ENCODE data around the gene MTCL3.

Gene MTCL3

DNA sequence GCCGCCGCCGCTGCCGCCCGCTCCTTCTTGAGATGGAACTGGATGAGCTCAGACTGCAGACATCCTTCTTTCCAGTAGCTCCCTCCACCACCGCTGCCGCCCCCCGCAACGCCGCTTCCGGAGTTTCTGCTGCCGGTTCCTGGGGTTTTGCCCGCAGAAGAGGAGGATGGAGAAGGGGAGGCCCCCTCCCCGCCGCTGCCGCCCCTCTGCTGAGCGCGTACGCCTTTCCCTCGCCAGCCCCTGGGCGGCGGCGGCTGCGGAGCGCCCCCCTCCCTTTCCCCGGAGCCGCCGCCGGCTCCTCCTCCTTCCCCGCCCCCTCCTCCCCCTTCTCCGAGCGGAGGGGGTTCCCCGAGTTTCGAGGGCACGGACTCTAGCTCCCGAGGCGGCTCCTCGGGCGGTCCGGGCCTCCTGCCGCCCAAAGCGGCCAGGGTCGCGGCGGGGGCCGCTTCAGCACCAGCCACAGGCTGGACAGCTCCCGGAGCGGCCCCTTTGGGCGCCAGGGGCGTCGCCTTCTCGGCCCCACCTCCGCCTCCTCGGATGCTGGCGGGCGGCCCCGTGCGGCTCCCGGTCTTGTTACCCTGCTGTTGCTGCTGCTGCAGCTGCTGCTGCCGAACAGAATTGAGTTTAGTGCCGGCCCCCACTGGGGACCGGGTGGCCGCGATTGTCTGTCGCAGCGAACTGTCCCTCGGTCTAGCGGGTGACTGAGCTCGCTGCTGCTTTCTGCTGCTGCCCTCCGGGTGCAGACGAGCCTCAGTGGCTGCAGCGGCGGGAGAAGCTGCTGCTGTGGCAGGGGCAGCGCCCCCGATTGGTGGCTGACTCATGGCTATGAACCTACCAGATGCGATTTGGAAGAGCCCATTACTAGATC lies 3.1 kb downstream of the MTCL3 start (continued):
- 0 out of 2 replicates have a peak, but pooled peaks have one; percentile 58 for TF ChIP-seq ARNTL (CRISPR knock-in tag; IDR thresholded peaks at IDR 0.05)
- TF ChIP-seq SALL1 (CRISPR knock-in tag; IDR thresholded peaks at IDR 0.05): peak; percentile 86
- 0 out of 2 replicates have a peak, but pooled peaks have one; percentile 48 for TF ChIP-seq RXRB (CRISPR knock-in tag; IDR thresholded peaks at IDR 0.05; ENCODE audit: borderline replicate concordance)
- no peak for TF ChIP-seq TOE1 (CRISPR knock-in tag; IDR thresholded peaks at IDR 0.05)
- TF ChIP-seq SMC3 (IDR thresholded peaks at IDR 0.05; ENCODE audit: low read length): no peak
- TF ChIP-seq PRMT3 (CRISPR knock-in tag; IDR thresholded peaks at IDR 0.05; ENCODE audit: borderline replicate concordance, low read depth): no peak; the same call in 1 of the 2 replicates
- no peak for TF ChIP-seq GATAD2A (CRISPR knock-in tag; IDR thresholded peaks at IDR 0.05)
- no peak; the same call in 1 of the 2 replicates for TF ChIP-seq ZNF264 (CRISPR knock-in tag; IDR thresholded peaks at IDR 0.05)
- TF ChIP-seq, protein P1, sequence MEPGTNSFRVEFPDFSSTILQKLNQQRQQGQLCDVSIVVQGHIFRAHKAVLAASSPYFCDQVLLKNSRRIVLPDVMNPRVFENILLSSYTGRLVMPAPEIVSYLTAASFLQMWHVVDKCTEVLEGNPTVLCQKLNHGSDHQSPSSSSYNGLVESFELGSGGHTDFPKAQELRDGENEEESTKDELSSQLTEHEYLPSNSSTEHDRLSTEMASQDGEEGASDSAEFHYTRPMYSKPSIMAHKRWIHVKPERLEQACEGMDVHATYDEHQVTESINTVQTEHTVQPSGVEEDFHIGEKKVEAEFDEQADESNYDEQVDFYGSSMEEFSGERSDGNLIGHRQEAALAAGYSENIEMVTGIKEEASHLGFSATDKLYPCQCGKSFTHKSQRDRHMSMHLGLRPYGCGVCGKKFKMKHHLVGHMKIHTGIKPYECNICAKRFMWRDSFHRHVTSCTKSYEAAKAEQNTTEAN (CRISPR knock-in tag; conservative IDR thresholded peaks at IDR 0.05): peak; percentile 75
- TF ChIP-seq ZNF747 (CRISPR knock-in tag; IDR thresholded peaks at IDR 0.05; ENCODE audit: borderline replicate concordance): peak; percentile 38; the same call in 1 of the 2 replicates
- TF ChIP-seq HMG20A (CRISPR knock-in tag; IDR thresholded peaks at IDR 0.05; ENCODE audit: borderline replicate concordance): no peak
- no peak for TF ChIP-seq ZFAT (CRISPR knock-in tag; conservative IDR thresholded peaks at IDR 0.05)
- TF ChIP-seq ZNF335 (CRISPR knock-in tag; IDR thresholded peaks at IDR 0.05): no peak
- TF ChIP-seq, protein P2, sequence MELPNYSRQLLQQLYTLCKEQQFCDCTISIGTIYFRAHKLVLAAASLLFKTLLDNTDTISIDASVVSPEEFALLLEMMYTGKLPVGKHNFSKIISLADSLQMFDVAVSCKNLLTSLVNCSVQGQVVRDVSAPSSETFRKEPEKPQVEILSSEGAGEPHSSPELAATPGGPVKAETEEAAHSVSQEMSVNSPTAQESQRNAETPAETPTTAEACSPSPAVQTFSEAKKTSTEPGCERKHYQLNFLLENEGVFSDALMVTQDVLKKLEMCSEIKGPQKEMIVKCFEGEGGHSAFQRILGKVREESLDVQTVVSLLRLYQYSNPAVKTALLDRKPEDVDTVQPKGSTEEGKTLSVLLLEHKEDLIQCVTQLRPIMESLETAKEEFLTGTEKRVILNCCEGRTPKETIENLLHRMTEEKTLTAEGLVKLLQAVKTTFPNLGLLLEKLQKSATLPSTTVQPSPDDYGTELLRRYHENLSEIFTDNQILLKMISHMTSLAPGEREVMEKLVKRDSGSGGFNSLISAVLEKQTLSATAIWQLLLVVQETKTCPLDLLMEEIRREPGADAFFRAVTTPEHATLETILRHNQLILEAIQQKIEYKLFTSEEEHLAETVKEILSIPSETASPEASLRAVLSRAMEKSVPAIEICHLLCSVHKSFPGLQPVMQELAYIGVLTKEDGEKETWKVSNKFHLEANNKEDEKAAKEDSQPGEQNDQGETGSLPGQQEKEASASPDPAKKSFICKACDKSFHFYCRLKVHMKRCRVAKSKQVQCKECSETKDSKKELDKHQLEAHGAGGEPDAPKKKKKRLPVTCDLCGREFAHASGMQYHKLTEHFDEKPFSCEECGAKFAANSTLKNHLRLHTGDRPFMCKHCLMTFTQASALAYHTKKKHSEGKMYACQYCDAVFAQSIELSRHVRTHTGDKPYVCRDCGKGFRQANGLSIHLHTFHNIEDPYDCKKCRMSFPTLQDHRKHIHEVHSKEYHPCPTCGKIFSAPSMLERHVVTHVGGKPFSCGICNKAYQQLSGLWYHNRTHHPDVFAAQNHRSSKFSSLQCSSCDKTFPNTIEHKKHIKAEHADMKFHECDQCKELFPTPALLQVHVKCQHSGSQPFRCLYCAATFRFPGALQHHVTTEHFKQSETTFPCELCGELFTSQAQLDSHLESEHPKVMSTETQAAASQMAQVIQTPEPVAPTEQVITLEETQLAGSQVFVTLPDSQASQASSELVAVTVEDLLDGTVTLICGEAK (IDR thresholded peaks at IDR 0.05): no peak
- TF ChIP-seq, protein P2 (CRISPR knock-in tag; IDR thresholded peaks at IDR 0.05): peak; percentile 38; the same call in 1 of the 2 replicates

All from HepG2 (cell line).